WI38 (cell line): ENCODE results near the gene HCFC1R1.
"Not testable (repeated sequence)": the region's sequence is repeated elsewhere in the genome, so short reads cannot be mapped to it uniquely, and the experiment has no call there.

Experiments used
- H3K4me3 ChIP-seq: 2 replicates; pipeline ENCODE4 v1.5.1; 2011; ENCODE audit warnings: low read depth, mild to moderate bottlenecking, control low read depth, low read length
- CTCF ChIP-seq: IDR thresholded peaks from 2 replicates; pipeline ENCODE4 v1.5.1; 2012; ENCODE audit warnings: low read depth, mild to moderate bottlenecking, control low read depth, low read length

Gene HCFC1R1

DNA sequence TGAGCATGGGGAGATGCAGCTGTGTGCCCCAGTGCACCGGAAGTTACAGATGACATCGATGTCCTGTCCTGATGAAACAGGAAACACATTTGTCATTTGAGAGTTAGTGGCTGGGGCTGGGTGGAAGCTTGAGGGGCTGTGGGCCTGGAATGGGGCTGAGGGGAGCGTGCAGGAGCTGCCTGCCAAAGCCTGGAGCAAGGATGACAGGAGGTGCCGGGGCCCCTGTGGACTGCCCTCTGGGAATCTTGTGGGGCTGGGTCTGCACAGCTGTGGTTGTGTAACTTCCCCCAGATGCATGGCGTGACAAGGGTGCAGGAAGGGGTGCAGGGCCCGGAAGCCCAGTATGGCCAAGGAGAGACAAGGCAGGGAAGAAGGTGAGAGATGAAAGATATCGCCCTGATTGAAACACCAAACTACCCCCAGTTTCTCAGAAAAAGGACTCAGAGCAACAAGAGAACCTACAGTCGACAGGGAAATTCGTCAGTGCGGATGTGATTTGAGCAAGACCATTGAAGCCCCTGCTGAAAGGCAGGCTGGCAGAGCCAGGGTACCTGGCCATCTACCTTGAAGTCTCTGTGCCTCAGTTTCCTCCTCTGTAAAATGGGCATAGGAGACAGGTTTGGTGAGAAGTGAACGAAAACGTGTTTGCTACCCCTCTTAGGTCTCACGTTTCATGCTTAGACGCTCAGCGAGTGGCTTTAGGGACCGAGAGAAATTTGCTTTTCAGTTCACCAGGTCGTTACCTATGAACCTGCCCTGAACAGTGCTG lies 31.4 kb upstream of the HCFC1R1 start:
- no peak for TF ChIP-seq CTCF
- no peak overlapping the region for H3K4me3 ChIP-seq

GRCh38 chr16:3053330-3053710 lies 29.6 kb upstream of the HCFC1R1 start:
- not testable (repeated sequence) for H3K4me3 ChIP-seq

DNA sequence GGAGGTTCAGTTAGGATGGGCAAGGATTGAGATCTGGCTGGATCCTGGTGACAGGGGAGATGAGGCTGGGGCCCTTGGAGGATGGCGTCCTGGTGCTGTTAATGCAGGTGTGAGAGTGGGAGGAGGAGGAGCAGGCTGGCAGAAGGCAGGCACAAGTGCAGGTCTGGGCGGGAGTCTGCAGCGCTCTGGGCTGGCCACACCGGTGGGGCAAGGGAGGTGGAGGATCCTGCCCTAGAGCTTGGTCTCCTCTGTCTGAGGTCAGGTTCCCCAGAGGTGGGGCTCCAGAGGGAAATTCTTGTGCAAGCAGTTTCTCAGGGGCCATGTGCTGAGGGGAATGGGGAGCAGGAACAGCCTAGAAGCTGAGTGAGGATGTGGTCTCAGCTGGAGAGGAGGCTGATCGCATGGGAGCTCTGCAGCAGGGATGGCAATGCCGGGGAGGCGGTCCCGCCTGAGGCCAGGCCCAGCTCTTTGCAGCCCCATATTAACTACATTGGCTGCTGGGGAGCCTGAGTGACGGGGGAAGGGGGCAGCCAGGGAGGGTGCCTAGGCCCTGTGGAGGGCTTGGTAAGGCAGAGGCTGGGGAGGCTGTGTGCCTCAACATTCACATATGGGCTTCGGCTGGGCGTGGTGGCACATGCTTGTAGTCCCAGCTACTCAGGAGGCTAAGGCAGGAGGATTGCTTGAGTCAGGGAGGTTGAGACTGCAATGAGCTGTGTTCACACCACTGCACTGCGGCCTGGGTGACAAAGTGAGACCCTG lies 29.0 kb upstream of the HCFC1R1 start:
- not testable (repeated sequence) for H3K4me3 ChIP-seq

GRCh38 chr16:3051494-3051893 lies 27.8 kb upstream of the HCFC1R1 start:
- no peak for TF ChIP-seq CTCF
- H3K4me3 ChIP-seq = no peak overlapping the region

- TF ChIP-seq CTCF = no peak
- no peak overlapping the region for H3K4me3 ChIP-seq
These were observed 27.3 kb upstream of the HCFC1R1 start for GRCh38 chr16:3051009-3051408.

DNA sequence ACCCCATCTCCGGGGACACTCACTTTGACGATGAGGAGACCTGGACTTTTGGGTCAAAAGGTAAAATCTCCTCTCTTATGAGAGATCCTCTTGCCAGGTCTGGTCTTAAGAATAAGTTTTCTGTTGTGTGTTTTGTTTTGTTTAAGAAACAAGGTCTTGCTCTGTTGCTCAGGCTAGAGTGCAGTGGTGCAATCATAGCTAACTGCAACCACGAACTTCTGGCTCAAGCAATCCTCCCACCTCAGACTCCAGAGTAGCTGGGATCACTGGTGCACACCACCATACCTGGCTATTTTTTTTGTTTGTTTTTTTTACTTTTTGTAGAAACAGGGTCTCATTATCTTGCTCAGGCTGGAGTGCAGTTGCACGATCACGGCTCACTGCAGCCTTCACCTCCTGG lies 26.7 kb upstream of the HCFC1R1 start:
- H3K4me3 ChIP-seq = no peak overlapping the region

GRCh38 chr16:3049921-3050481 lies 26.3 kb upstream of the HCFC1R1 start:
- TF ChIP-seq CTCF = no peak
- H3K4me3 ChIP-seq = no peak overlapping the region

More for the DNA sequence above, 26.7 kb upstream of the HCFC1R1 start:
- no peak for TF ChIP-seq CTCF

DNA sequence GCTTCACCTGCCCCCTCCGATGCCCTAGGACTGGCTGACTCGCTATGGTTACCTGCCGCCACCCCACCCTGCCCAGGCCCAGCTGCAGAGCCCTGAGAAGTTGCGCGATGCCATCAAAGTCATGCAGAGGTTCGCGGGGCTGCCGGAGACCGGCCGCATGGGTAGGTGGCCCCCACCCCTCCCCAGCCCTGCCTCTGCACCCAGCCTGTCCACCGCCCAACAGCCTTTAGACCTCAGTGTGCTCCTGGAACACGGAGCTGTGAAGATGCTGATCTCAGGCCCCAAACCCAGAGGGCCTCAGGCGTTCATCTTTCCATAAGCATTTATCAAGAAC lies 23.6 kb upstream of the HCFC1R1 start:
- no peak for TF ChIP-seq CTCF
- H3K4me3 ChIP-seq = no peak overlapping the region
